WTC11 (cell line): ENCODE data around the gene CLIC5. TPM values are rescaled to one million over a fixed set of nuclear protein-coding genes. Genes with fewer than 3 reads are reported as not detected.

Experiments used
- ATAC-seq: fragments of 200-7000 bp; cut with Tn5 transposase; 2 replicates; pipeline ENCODE4 v1.10.0; 2021; ENCODE audit warnings: mild to moderate bottlenecking, moderate library complexity
- CTCF ChIA-PET: fragments of 300-600 bp; sonication (Branson Sonifier 250); formaldehyde crosslinking; loops from one replicate; lab custom pipeline; 2021; ENCODE audit warnings: antibody characterized with exemption; lab: Charles Lee
- POLR2A ChIA-PET: fragments of 350-600 bp; sonication (Branson Sonifier 250); formaldehyde crosslinking; loops from one replicate; lab custom pipeline; 2021; ENCODE audit warnings: antibody characterized with exemption; lab: Charles Lee
- DNase-seq: peaks from one replicate; pipeline ENCODE4 v3.0.0; 2021; ENCODE audit warnings: low spot score
- H3K27ac Mint-ChIP-seq: 2 replicates; pipeline ENCODE4 v1.8.0; 2021; ENCODE audit warnings: mixed read lengths
- H3K27me3 Mint-ChIP-seq: 2 replicates; pipeline ENCODE4 v1.8.0; 2021; ENCODE audit warnings: low read depth, mild to moderate bottlenecking, moderate library complexity, mixed read lengths
- H3K36me3 Mint-ChIP-seq: 2 replicates; pipeline ENCODE4 v1.8.0; 2021; ENCODE audit warnings: mixed read lengths
- H3K4me1 Mint-ChIP-seq: 2 replicates; pipeline ENCODE4 v1.8.0; 2022; ENCODE audit warnings: mixed read lengths
- H3K4me3 Mint-ChIP-seq: 2 replicates; pipeline ENCODE4 v1.8.0; 2021; ENCODE audit warnings: mild to moderate bottlenecking, moderate library complexity, mixed read lengths
- H3K9me3 Mint-ChIP-seq: 2 replicates; pipeline ENCODE4 v1.8.0; 2021; ENCODE audit warnings: mixed read lengths
- EMX1 ChIP-seq: fragments of 250-450 bp; sonication (Bioruptor Pico); IDR thresholded peaks from 2 replicates; pipeline ENCODE4 v1.8.0; 2021; ENCODE audit warnings: mild to moderate bottlenecking
- ETV6 ChIP-seq: sonication (generic); formaldehyde crosslinking; IDR thresholded peaks from 2 replicates; pipeline ENCODE4 v1.8.1; 2022; ENCODE audit warnings: mild to moderate bottlenecking, missing genetic modification reagents
- IRF2 ChIP-seq: sonication (generic); formaldehyde crosslinking; IDR thresholded peaks from 2 replicates; pipeline ENCODE4 v1.8.0; 2022; ENCODE audit warnings: low read depth, missing genetic modification reagents, borderline replicate concordance
- OVOL2 ChIP-seq: fragments of 250-450 bp; sonication (Bioruptor Pico); IDR thresholded peaks from 2 replicates; pipeline ENCODE4 v1.9.0; 2021; ENCODE audit warnings: mild to moderate bottlenecking, borderline replicate concordance
- PRRX2 ChIP-seq: fragments of 250-450 bp; sonication (Bioruptor Pico); IDR thresholded peaks from 2 replicates; pipeline ENCODE4 v1.8.0; 2021; ENCODE audit warnings: mild to moderate bottlenecking
- RELA ChIP-seq: sonication (generic); formaldehyde crosslinking; IDR thresholded peaks from 2 replicates; pipeline ENCODE4 v1.8.1; 2022; ENCODE audit warnings: missing genetic modification reagents, mild to moderate bottlenecking, borderline replicate concordance
- RORB ChIP-seq: fragments of 250-450 bp; sonication (Bioruptor Pico); IDR thresholded peaks from 2 replicates; pipeline ENCODE4 v1.9.0; 2021; ENCODE audit warnings: mild to moderate bottlenecking
- SOX15 ChIP-seq: fragments of 250-450 bp; sonication (Bioruptor Pico); IDR thresholded peaks from 2 replicates; pipeline ENCODE4 v1.9.0; 2021; ENCODE audit warnings: mild to moderate bottlenecking
- ZBTB21 ChIP-seq: sonication (generic); formaldehyde crosslinking; IDR thresholded peaks from 2 replicates; pipeline ENCODE4 v1.8.1; 2023; ENCODE audit warnings: mild to moderate bottlenecking, missing genetic modification reagents, borderline replicate concordance
- total RNA-seq: library from RNA; stranded (reverse); gene quantifications from 3 replicates; pipeline ENCODE4 v1.2.3, GENCODE V29; 2021
- TF ChIP-seq, protein P1 (sequence below): sonication (generic); formaldehyde crosslinking; IDR thresholded peaks from 2 replicates; pipeline ENCODE4 v1.8.1; 2022; ENCODE audit warnings: missing genetic modification reagents, borderline replicate concordance
- TF ChIP-seq, protein P2 (sequence below): sonication (generic); formaldehyde crosslinking; IDR thresholded peaks from 2 replicates; pipeline ENCODE4 v1.8.1; 2023; ENCODE audit warnings: mild to moderate bottlenecking, missing genetic modification reagents, borderline replicate concordance
- TF ChIP-seq, protein P3 (sequence below): sonication (generic); formaldehyde crosslinking; IDR thresholded peaks from 2 replicates; pipeline ENCODE4 v1.8.1; 2022; ENCODE audit warnings: low read depth, missing genetic modification reagents, borderline replicate concordance
- TF ChIP-seq, protein P4 (sequence below): sonication (generic); formaldehyde crosslinking; IDR thresholded peaks from 2 replicates; pipeline ENCODE4 v1.8.1; 2022; ENCODE audit warnings: low read depth, mild to moderate bottlenecking, moderate library complexity, missing genetic modification reagents, borderline replicate concordance
- TF ChIP-seq, protein P5 (sequence below): sonication (generic); formaldehyde crosslinking; conservative IDR thresholded peaks from 2 replicates; pipeline ENCODE4 v1.8.1; 2022; ENCODE audit warnings: mild to moderate bottlenecking, missing genetic modification reagents
- TF ChIP-seq, protein P6 (sequence below): fragments of 250-450 bp; sonication (Bioruptor Pico); IDR thresholded peaks from 2 replicates; pipeline ENCODE4 v2.1.2; 2022; ENCODE audit warnings: mild to moderate bottlenecking, moderate library complexity
- TF ChIP-seq, protein P7 (sequence below): sonication (generic); formaldehyde crosslinking; IDR thresholded peaks from 2 replicates; pipeline ENCODE4 v1.8.0; 2023; ENCODE audit warnings: missing genetic modification reagents, mild to moderate bottlenecking, borderline replicate concordance

The CLIC5 gene
- total RNA-seq, 1 experiment from 2014 or later = 0.22 TPM

DNA sequence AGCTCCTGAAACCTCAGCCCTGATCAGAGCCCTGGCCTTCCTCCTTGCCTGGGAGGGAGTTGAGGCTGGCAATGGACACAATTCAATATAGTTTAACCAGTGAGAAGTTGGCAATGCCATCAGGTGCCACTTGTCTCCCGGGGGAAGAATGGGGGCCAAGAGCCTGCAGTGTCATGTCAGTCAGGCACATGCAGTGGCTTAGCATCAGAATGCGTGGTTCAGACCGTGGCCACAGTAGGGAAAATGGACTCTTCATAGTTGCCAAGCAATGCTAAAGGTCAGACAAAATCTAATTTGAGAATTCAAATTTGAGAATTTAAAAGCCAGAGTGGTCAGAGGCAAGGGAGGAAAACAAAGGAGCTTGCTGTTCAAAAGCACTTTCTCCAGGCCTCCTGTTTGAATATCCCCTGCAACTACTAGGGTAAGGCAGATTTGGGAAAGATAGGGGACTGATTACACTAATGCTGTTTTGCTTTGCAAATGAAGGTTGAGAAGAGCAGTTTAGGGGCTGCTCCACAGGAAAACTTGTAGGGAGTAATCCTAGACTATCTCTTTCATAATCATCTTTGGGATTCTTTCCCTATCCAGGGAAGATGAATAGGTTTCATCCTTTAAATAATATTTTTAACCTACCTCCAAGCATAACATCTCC lies 33.1 kb upstream of the CLIC5 start (continued):
- TF ChIP-seq, protein P1, sequence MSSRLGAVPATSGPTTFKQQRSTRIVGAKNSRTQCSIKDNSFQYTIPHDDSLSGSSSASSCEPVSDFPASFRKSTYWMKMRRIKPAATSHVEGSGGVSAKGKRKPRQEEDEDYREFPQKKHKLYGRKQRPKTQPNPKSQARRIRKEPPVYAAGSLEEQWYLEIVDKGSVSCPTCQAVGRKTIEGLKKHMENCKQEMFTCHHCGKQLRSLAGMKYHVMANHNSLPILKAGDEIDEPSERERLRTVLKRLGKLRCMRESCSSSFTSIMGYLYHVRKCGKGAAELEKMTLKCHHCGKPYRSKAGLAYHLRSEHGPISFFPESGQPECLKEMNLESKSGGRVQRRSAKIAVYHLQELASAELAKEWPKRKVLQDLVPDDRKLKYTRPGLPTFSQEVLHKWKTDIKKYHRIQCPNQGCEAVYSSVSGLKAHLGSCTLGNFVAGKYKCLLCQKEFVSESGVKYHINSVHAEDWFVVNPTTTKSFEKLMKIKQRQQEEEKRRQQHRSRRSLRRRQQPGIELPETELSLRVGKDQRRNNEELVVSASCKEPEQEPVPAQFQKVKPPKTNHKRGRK (CRISPR knock-in tag) = no peak
- no peak for TF ChIP-seq PRRX2 (CRISPR knock-in tag)
- no peak for TF ChIP-seq RORB (CRISPR knock-in tag)
- no peak for TF ChIP-seq ZBTB21 (CRISPR knock-in tag)
- TF ChIP-seq OVOL2 = no peak
- TF ChIP-seq, protein P2, sequence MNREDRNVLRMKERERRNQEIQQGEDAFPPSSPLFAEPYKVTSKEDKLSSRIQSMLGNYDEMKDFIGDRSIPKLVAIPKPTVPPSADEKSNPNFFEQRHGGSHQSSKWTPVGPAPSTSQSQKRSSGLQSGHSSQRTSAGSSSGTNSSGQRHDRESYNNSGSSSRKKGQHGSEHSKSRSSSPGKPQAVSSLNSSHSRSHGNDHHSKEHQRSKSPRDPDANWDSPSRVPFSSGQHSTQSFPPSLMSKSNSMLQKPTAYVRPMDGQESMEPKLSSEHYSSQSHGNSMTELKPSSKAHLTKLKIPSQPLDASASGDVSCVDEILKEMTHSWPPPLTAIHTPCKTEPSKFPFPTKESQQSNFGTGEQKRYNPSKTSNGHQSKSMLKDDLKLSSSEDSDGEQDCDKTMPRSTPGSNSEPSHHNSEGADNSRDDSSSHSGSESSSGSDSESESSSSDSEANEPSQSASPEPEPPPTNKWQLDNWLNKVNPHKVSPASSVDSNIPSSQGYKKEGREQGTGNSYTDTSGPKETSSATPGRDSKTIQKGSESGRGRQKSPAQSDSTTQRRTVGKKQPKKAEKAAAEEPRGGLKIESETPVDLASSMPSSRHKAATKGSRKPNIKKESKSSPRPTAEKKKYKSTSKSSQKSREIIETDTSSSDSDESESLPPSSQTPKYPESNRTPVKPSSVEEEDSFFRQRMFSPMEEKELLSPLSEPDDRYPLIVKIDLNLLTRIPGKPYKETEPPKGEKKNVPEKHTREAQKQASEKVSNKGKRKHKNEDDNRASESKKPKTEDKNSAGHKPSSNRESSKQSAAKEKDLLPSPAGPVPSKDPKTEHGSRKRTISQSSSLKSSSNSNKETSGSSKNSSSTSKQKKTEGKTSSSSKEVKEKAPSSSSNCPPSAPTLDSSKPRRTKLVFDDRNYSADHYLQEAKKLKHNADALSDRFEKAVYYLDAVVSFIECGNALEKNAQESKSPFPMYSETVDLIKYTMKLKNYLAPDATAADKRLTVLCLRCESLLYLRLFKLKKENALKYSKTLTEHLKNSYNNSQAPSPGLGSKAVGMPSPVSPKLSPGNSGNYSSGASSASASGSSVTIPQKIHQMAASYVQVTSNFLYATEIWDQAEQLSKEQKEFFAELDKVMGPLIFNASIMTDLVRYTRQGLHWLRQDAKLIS (CRISPR knock-in tag) = no peak
- TF ChIP-seq, protein P3, sequence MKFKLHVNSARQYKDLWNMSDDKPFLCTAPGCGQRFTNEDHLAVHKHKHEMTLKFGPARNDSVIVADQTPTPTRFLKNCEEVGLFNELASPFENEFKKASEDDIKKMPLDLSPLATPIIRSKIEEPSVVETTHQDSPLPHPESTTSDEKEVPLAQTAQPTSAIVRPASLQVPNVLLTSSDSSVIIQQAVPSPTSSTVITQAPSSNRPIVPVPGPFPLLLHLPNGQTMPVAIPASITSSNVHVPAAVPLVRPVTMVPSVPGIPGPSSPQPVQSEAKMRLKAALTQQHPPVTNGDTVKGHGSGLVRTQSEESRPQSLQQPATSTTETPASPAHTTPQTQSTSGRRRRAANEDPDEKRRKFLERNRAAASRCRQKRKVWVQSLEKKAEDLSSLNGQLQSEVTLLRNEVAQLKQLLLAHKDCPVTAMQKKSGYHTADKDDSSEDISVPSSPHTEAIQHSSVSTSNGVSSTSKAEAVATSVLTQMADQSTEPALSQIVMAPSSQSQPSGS (CRISPR knock-in tag) = no peak
- TF ChIP-seq, protein P4, sequence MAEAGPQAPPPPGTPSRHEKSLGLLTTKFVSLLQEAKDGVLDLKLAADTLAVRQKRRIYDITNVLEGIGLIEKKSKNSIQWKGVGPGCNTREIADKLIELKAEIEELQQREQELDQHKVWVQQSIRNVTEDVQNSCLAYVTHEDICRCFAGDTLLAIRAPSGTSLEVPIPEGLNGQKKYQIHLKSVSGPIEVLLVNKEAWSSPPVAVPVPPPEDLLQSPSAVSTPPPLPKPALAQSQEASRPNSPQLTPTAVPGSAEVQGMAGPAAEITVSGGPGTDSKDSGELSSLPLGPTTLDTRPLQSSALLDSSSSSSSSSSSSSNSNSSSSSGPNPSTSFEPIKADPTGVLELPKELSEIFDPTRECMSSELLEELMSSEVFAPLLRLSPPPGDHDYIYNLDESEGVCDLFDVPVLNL (CRISPR knock-in tag) = no peak
- TF ChIP-seq, protein P5, sequence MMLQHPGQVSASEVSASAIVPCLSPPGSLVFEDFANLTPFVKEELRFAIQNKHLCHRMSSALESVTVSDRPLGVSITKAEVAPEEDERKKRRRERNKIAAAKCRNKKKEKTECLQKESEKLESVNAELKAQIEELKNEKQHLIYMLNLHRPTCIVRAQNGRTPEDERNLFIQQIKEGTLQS = no peak
- no peak for TF ChIP-seq SOX15 (CRISPR knock-in tag)
- TF ChIP-seq, all 79 proteins: peak for 0

DNA sequence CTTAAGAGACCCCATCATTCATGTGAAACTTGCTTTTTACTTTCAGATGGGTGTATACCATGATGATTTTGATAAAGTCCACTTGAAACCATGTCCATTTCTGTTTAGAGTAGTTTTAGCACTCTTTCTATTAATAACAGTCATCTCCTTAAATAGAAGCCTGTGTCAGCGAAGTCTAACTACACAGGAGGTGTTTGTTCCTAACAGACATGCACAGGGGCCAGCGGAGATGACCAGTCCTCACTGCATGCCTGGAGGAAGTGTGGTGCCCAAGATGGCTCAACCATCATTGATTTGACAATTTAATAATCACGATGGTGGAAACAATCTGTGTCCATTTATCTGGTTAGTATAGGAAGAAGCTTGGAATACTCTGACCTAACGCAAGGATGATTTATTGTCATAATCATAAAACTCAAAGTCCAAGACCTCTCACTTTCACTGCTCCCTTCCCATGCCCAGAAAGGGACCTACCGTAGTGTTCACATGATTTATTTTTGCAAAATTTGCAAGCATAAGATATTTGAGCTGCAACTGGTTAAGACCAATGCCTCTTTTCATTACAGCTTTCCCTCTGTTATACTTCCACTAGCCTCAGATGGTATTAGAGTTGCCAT lies 31.0 kb upstream of the CLIC5 start:
- no peak for ATAC-seq
- POLR2A ChIA-PET = no interaction called here
- Mint-ChIP-seq H3K27ac (no peak overlapping the region), H3K4me1 (peaks cover 22% of the 10 kb centered on the region), H3K4me3 (no peak overlapping the region), H3K27me3 (no peaks in the 10 kb centered on the region; the same call in 1 of the 2 replicates), H3K9me3 (no peaks in the 10 kb centered on the region), H3K36me3 (no peaks in the 10 kb centered on the region)
- CTCF ChIA-PET = no interaction called here
- TF ChIP-seq ZBTB21 (CRISPR knock-in tag) = no peak
- no peak for DNase-seq

DNA sequence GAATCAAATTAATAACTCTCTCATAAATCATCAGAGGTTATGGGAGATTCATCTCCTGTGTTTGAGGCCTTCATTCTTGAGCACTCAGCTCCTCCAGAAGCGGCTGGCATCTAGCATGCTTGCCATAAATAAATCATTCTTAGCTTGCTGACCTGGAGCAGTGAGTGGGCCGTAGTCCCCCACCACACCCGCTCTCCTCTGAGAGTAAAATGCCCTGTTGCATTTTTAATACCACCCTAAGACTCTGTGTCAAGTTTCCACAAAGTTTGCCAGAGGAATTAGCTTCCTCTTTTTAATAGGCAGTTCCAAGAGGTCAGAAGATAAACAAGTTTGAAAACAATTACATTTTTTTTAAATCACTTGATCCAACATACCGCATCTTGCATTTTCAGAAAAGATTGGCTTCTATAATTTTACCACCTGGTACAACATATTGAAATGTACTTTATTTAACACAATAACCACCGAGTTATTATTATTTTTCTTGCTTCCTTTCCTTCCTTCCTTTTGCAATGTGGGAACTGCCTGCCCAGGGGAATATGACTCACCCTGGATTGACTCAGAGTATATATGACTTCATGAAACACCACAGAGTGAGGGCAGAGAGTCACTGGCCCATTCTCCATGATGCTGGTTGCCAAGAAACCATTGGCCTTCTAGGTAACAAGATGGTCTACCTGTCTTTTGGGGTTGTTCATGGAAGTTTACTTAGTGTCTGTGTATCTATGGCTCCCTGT lies 29.4 kb upstream of the CLIC5 start:
- Mint-ChIP-seq H3K4me1 (peaks cover 19% of the 10 kb centered on the region), H3K9me3 (no peaks in the 10 kb centered on the region), H3K4me3 (no peak overlapping the region), H3K27ac (no peak overlapping the region), H3K36me3 (no peaks in the 10 kb centered on the region), H3K27me3 (no peaks in the 10 kb centered on the region; the same call in 1 of the 2 replicates)
- CTCF ChIA-PET = no interaction called here
- POLR2A ChIA-PET = no interaction called here
- DNase-seq = no peak
- no peak for ATAC-seq
- no peak for TF ChIP-seq IRF2 (CRISPR knock-in tag)
- TF ChIP-seq ETV6 (CRISPR knock-in tag) = no peak
- TF ChIP-seq EMX1 (CRISPR knock-in tag) = no peak
- TF ChIP-seq RELA = no peak
- TF ChIP-seq PRRX2 (CRISPR knock-in tag) = no peak
- TF ChIP-seq, protein P6, sequence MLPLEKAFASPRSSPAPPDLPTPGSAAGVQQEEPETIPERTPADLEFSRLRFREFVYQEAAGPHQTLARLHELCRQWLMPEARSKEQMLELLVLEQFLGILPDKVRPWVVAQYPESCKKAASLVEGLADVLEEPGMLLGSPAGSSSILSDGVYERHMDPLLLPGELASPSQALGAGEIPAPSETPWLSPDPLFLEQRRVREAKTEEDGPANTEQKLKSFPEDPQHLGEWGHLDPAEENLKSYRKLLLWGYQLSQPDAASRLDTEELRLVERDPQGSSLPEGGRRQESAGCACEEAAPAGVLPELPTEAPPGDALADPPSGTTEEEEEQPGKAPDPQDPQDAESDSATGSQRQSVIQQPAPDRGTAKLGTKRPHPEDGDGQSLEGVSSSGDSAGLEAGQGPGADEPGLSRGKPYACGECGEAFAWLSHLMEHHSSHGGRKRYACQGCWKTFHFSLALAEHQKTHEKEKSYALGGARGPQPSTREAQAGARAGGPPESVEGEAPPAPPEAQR (CRISPR knock-in tag) = no peak
- TF ChIP-seq, protein P7, sequence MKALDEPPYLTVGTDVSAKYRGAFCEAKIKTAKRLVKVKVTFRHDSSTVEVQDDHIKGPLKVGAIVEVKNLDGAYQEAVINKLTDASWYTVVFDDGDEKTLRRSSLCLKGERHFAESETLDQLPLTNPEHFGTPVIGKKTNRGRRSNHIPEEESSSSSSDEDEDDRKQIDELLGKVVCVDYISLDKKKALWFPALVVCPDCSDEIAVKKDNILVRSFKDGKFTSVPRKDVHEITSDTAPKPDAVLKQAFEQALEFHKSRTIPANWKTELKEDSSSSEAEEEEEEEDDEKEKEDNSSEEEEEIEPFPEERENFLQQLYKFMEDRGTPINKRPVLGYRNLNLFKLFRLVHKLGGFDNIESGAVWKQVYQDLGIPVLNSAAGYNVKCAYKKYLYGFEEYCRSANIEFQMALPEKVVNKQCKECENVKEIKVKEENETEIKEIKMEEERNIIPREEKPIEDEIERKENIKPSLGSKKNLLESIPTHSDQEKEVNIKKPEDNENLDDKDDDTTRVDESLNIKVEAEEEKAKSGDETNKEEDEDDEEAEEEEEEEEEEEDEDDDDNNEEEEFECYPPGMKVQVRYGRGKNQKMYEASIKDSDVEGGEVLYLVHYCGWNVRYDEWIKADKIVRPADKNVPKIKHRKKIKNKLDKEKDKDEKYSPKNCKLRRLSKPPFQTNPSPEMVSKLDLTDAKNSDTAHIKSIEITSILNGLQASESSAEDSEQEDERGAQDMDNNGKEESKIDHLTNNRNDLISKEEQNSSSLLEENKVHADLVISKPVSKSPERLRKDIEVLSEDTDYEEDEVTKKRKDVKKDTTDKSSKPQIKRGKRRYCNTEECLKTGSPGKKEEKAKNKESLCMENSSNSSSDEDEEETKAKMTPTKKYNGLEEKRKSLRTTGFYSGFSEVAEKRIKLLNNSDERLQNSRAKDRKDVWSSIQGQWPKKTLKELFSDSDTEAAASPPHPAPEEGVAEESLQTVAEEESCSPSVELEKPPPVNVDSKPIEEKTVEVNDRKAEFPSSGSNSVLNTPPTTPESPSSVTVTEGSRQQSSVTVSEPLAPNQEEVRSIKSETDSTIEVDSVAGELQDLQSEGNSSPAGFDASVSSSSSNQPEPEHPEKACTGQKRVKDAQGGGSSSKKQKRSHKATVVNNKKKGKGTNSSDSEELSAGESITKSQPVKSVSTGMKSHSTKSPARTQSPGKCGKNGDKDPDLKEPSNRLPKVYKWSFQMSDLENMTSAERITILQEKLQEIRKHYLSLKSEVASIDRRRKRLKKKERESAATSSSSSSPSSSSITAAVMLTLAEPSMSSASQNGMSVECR (CRISPR knock-in tag) = no peak
